NCI-H1048 (cell line): ENCODE measurements around the gene F7.
"Not testable (repeated sequence)": the region's sequence is repeated elsewhere in the genome, so short reads cannot be mapped to it uniquely, and the experiment has no call there.

Experiments used
- DNase-seq: peaks from one replicate; lab custom pipeline; 2025; lab: John Stamatoyannopoulos, UW

F7 gene

GRCh38 chr13:113072376-113072775, 33.2 kb upstream of the F7 start:
- DNase-seq, result no peak

GRCh38 chr13:113073942-113074341, 31.6 kb upstream of the F7 start:
- DNase-seq, result no peak

- DNase-seq, result no peak
Observed at GRCh38 chr13:113074401-113074800, 31.2 kb upstream of the F7 start.

GRCh38 chr13:113074876-113075275, 30.7 kb upstream of the F7 start:
- no peak for DNase-seq

- no peak for DNase-seq
Observed at GRCh38 chr13:113075711-113076110, 29.9 kb upstream of the F7 start.

- no peak for DNase-seq
Observed at GRCh38 chr13:113076681-113077401, 28.8 kb upstream of the F7 start.

- no peak for DNase-seq
Observed at GRCh38 chr13:113077566-113077952, 28.0 kb upstream of the F7 start.

GRCh38 chr13:113077953-113078901, 27.4 kb upstream of the F7 start:
- DNase-seq, result no peak

- no peak for DNase-seq
Observed at GRCh38 chr13:113078902-113079780, 26.4 kb upstream of the F7 start.

GRCh38 chr13:113079781-113080080, 25.9 kb upstream of the F7 start:
- not testable (repeated sequence) for DNase-seq

GRCh38 chr13:113080361-113080831, 25.2 kb upstream of the F7 start:
- DNase-seq, result no peak

- DNase-seq, result no peak
Observed at GRCh38 chr13:113080901-113081521, 24.6 kb upstream of the F7 start.

GRCh38 chr13:113082198-113083021, 23.2 kb upstream of the F7 start:
- DNase-seq, result no peak

GRCh38 chr13:113083022-113083373, 22.6 kb upstream of the F7 start:
- DNase-seq, result no peak

GRCh38 chr13:113083402-113084061, 22.1 kb upstream of the F7 start:
- DNase-seq, result no peak

- DNase-seq, result no peak
Observed at GRCh38 chr13:113084094-113084942, 21.3 kb upstream of the F7 start.

GRCh38 chr13:113084943-113085540, 20.5 kb upstream of the F7 start:
- no peak for DNase-seq

GRCh38 chr13:113086031-113086750, 19.4 kb upstream of the F7 start:
- no peak for DNase-seq
